ENCODE measurements around the gene PACSIN2. TPM values are rescaled to one million over a fixed set of nuclear protein-coding genes. Genes with fewer than 3 reads are reported as not detected.

The PACSIN2 gene
- total and polyA plus RNA-seq, 10 of the 15 experiments (the other 5 are each of a cell fraction or from before 2014, with no cell fraction given), result 0.93 to 78.7 (median 46.8) TPM

- CTCF ChIA-PET, result interaction anchor here (1.0 to 4.6 kb wide), 6 partner anchors 8 to 148 kb away, joined by 3 to 20 read pairs (median 6); no protein-coding TSS in a partner anchor
- Histone ChIP-seq H3K4me2 (ENCODE audit: control insufficient read depth, insufficient read depth) (peak overlapping the region; percentile 96), H3K4me1 (ENCODE audit: control insufficient read depth, insufficient read depth, low read length) (no peaks in the 10 kb centered on the region), H2AFZ (ENCODE audit: control insufficient read depth, low read depth, low read length) (peak overlapping the region; percentile 92), H3K36me3 (ENCODE audit: control insufficient read depth in 2 of 2, insufficient read depth in 2 of 2, low read length in 1 of 2) (no peaks in the 10 kb centered on the region), H3K27ac (ENCODE audit: control insufficient read depth, insufficient read depth) (no peak overlapping the region), H4K20me1 (ENCODE audit: control insufficient read depth, insufficient read depth) (peaks cover 5% of the 10 kb centered on the region; the same call in 1 of the 2 replicates), H3K9me3 (replicated peaks; ENCODE audit: control insufficient read depth, insufficient read depth, low read length) (no peaks in the 10 kb centered on the region), H3K4me3 (peak overlapping the region; percentile 80), H3K79me2 (ENCODE audit: control insufficient read depth, insufficient read depth, low read length) (peaks cover 42% of the 10 kb centered on the region), H3K27me3 (replicated peaks in 1 of 2; ENCODE audit: control insufficient read depth in 2 of 2, insufficient read depth in 2 of 2, low read length in 1 of 2) (no peaks in the 10 kb centered on the region), H3K9ac (ENCODE audit: control insufficient read depth, insufficient read depth, low read length) (peak overlapping the region; percentile 75; the same call in 1 of the 2 replicates)
- intact Hi-C loops (cut with micrococcal nuclease; ENCODE audit: unreplicated experiment) (no loop called here), in situ Hi-C loops (cut with MboI) (no loop called here)
- RAD21 ChIA-PET (ENCODE audit: unreplicated experiment), result interaction anchor here (0.6 to 4.1 kb wide), 9 partner anchors 14 to 189 kb away, joined by 3 to 17 read pairs (median 3); no protein-coding TSS in a partner anchor
- TSS peak; percentile 97 for BruUV-seq (replicated peaks)
- TF ChIP-seq BCL3 (IDR thresholded peaks at IDR 0.05; ENCODE audit: borderline replicate concordance, insufficient read depth, low read depth, low read length, poor library complexity, severe bottlenecking), result no peak
- TF ChIP-seq IRF4 (IDR thresholded peaks at IDR 0.05; ENCODE audit: low read depth, low read length), result no peak
- TF ChIP-seq, protein P1, sequence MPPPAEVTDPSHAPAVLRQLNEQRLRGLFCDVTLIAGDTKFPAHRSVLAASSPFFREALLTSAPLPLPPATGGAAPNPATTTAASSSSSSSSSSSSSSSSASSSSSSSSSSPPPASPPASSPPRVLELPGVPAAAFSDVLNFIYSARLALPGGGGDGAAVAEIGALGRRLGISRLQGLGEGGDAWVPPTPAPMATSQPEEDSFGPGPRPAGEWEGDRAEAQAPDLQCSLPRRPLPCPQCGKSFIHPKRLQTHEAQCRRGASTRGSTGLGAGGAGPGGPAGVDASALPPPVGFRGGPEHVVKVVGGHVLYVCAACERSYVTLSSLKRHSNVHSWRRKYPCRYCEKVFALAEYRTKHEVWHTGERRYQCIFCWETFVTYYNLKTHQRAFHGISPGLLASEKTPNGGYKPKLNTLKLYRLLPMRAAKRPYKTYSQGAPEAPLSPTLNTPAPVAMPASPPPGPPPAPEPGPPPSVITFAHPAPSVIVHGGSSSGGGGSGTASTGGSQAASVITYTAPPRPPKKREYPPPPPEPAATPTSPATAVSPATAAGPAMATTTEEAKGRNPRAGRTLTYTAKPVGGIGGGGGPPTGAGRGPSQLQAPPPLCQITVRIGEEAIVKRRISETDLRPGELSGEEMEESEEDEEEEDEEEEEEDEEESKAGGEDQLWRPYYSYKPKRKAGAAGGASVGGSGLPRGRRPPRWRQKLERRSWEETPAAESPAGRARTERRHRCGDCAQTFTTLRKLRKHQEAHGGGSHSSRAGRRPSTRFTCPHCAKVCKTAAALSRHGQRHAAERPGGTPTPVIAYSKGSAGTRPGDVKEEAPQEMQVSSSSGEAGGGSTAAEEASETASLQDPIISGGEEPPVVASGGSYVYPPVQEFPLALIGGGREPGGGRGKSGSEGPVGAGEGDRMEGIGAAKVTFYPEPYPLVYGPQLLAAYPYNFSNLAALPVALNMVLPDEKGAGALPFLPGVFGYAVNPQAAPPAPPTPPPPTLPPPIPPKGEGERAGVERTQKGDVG (CRISPR knock-in tag; IDR thresholded peaks at IDR 0.05), result no peak
- TF ChIP-seq SREBF2 (IDR thresholded peaks at IDR 0.05; ENCODE audit: low read length), result no peak
- TF ChIP-seq KDM1A (IDR thresholded peaks at IDR 0.05; ENCODE audit: borderline replicate concordance), result no peak
- TF ChIP-seq POLR2A (IDR thresholded peaks at IDR 0.05; ENCODE audit: low read depth, low read length), result no peak
- no peak for TF ChIP-seq GABPA (IDR thresholded peaks at IDR 0.05; ENCODE audit: low read depth)
- TF ChIP-seq CHD4 (IDR thresholded peaks at IDR 0.05), result no peak
- TF ChIP-seq SMAD5 (IDR thresholded peaks at IDR 0.05; ENCODE audit: low read depth), result no peak
- 0 out of 2 replicates have a peak, but pooled peaks have one; percentile 23 for TF ChIP-seq LARP7 (IDR thresholded peaks at IDR 0.05)
- no peak for TF ChIP-seq FOS (IDR thresholded peaks at IDR 0.05; ENCODE audit: borderline replicate concordance, extremely low read depth, insufficient read length)
- TF ChIP-seq SMARCA5 (IDR thresholded peaks at IDR 0.05), result 0 out of 2 replicates have a peak, but pooled peaks have one; percentile 16
- peak; percentile 8 for TF ChIP-seq MEF2B (IDR thresholded peaks at IDR 0.05; ENCODE audit: partially characterized antibody, poor library complexity, severe bottlenecking)
- no peak for TF ChIP-seq HDAC2 (IDR thresholded peaks at IDR 0.05)
- TF ChIP-seq ZNF207 (IDR thresholded peaks at IDR 0.05; ENCODE audit: borderline replicate concordance), result 0 out of 2 replicates have a peak, but pooled peaks have one; percentile 8
- no peak for TF ChIP-seq MLLT1 (IDR thresholded peaks at IDR 0.05)
- SMC1A ChIA-PET (ENCODE audit: uncharacterized antibody, unreplicated experiment), result interaction anchor here (0.8 to 5.8 kb wide), 4 partner anchors 13 to 92 kb away, joined by 3 to 62 read pairs (median 4); no protein-coding TSS in a partner anchor
- DNase-seq (ENCODE audit: low read depth, low spot score), result no peak
- 0% methylated on average over 5 of the region's 5 CpGs for WGBS (ENCODE audit: insufficient coverage, insufficient replicate concordance, low lambda C conversion rate, missing lambda C conversion rate)
- no peak for ATAC-seq
- POLR2A ChIA-PET, result interaction anchor here (0.6 to 4.4 kb wide), 9 partner anchors 13 to 1215 kb away, joined by 3 to 63 read pairs (median 4); partner anchors contain the start of genes CCDC134 and TTLL12
- FAIRE-seq, result no peak
Measured at GRCh38 chr22:43015677-43016042, 711 bp upstream of the PACSIN2 start.

All from GM12878 (cell line).